B cell (primary cell): ENCODE results near the gene ENTREP3. TPM values are rescaled to one million over a fixed set of nuclear protein-coding genes. Genes with fewer than 3 reads are reported as not detected.
A peak's percentile ranks its signal among the peaks of the same experiment; 100 is the strongest.

Experiments
- ATAC-seq: fragments of 200-7000 bp; cut with Tn5 transposase; one replicate; pipeline ENCODE4 v1.10.0; 2021; ENCODE audit warnings: low read depth, mild to moderate bottlenecking, moderate number of reproducible peaks, moderate library complexity
- CTCF ChIA-PET: fragments of 350-600 bp; sonication (Branson Sonifier 250); formaldehyde crosslinking; loops from one replicate; lab custom pipeline; 2021; ENCODE audit warnings: antibody characterized with exemption, inconsistent platforms; lab: Charles Lee
- POLR2A ChIA-PET: fragments of 350-600 bp; sonication (Branson Sonifier 250); formaldehyde crosslinking; loops from one replicate; lab custom pipeline; 2021; ENCODE audit warnings: antibody characterized with exemption; lab: Charles Lee
- DNase-seq: peaks from one replicate; pipeline ENCODE4 v3.0.0; 2013
- H2AFZ ChIP-seq: 2 replicates; pipeline ENCODE4 v1.6.1; 2012; ENCODE audit warnings: mild to moderate bottlenecking, low read depth, low read length; ENCODE audit not compliant: insufficient read depth, poor library complexity, severe bottlenecking
- H3K27ac ChIP-seq, 2 donors: 1 replicate in 1 of 2; 2 replicates in 1 of 2; pipeline ENCODE4 v1.5.1; 2012 to 2013; ENCODE audit warnings: low read length in 2 of 2, mild to moderate bottlenecking in 2 of 2, moderate library complexity in 1 of 2
- H3K27me3 ChIP-seq, 4 experiments: fragments of 200-600 bp in 1 of 4; sonication (generic) in 1 of 4; replicated peaks in 1 of 4; 1 replicate in 2 of 4; 2 replicates in 2 of 4; pipeline versions ENCODE4 v1.6.1 to v1.7.0; 2013 to 2016; ENCODE audit warnings: low read length in 3 of 4, mild to moderate bottlenecking in 2 of 4, mixed read lengths in 1 of 4, moderate library complexity in 1 of 4; ENCODE audit not compliant: insufficient read depth in 4 of 4, control insufficient read depth in 3 of 4; ENCODE audit errors: control extremely low read depth in 1 of 4
- H3K36me3 ChIP-seq, 2 experiments: replicated peaks in 1 of 2; 1 replicate in 1 of 2; 2 replicates in 1 of 2; pipeline versions ENCODE4 v1.6.1 to v1.7.1; 2013; ENCODE audit warnings: low read length in 1 of 2; ENCODE audit not compliant: insufficient read depth in 2 of 2, control insufficient read depth in 1 of 2; ENCODE audit errors: control extremely low read depth in 1 of 2, extremely low read depth in 1 of 2
- H3K4me1 ChIP-seq, 2 donors: fragments of 200-600 bp in 1 of 2; sonication (generic) in 1 of 2; 1 replicate in 1 of 2; 2 replicates in 1 of 2; pipeline versions ENCODE4 v1.5.1 to v1.6.1; 2013 to 2017; ENCODE audit warnings: low read length in 2 of 2; ENCODE audit not compliant: control insufficient read depth in 2 of 2, insufficient read depth in 2 of 2
- H3K4me2 ChIP-seq: replicated peaks from 2 replicates; pipeline ENCODE3; 2012; ENCODE audit warnings: mild to moderate bottlenecking, low read depth, low read length; ENCODE audit not compliant: poor library complexity, severe bottlenecking
- H3K4me3 ChIP-seq, 5 experiments: fragments of 200-600 bp in 1 of 5; sonication (generic) in 1 of 5; 1 replicate in 3 of 5; 2 replicates in 2 of 5; pipeline versions ENCODE4 v1.5.1 to v1.7.0; 2011 to 2016; ENCODE audit warnings: low read length in 4 of 5, mild to moderate bottlenecking in 4 of 5, low read depth in 2 of 5, control low read depth in 1 of 5, moderate library complexity in 1 of 5; ENCODE audit not compliant: insufficient read depth in 1 of 5; ENCODE audit errors: control extremely low read depth in 1 of 5, extremely low read depth in 1 of 5
- H3K79me2 ChIP-seq: fragments of 200-600 bp; sonication (generic); one replicate; pipeline ENCODE4 v1.6.0; 2016; ENCODE audit warnings: low read length; ENCODE audit not compliant: control insufficient read depth, insufficient read depth
- H3K9ac ChIP-seq: fragments of 200-600 bp; sonication (generic); 2 replicates; pipeline ENCODE4 v1.6.1; 2017; ENCODE audit warnings: mild to moderate bottlenecking, low read length, moderate library complexity
- H3K9me3 ChIP-seq, 3 donors: one replicate each; pipeline versions ENCODE4 v1.6.1 to v1.7.1; 2013; ENCODE audit warnings: low read length in 2 of 3; ENCODE audit not compliant: control insufficient read depth in 2 of 3, insufficient read depth in 1 of 3; ENCODE audit errors: control extremely low read depth in 1 of 3
- H4K20me1 ChIP-seq: 2 replicates; pipeline ENCODE4 v1.6.0; 2012; ENCODE audit warnings: mild to moderate bottlenecking, low read length; ENCODE audit not compliant: insufficient read depth, control insufficient read depth, poor library complexity, severe bottlenecking
- H3K27ac Mint-ChIP-seq: one replicate; pipeline ENCODE4 v1.8.0; 2021; ENCODE audit warnings: mixed read lengths
- H3K27me3 Mint-ChIP-seq: one replicate; pipeline ENCODE4 v1.8.0; 2021; ENCODE audit warnings: mixed read lengths
- H3K4me1 Mint-ChIP-seq: one replicate; pipeline ENCODE4 v1.8.0; 2021; ENCODE audit warnings: mixed read lengths
- H3K4me3 Mint-ChIP-seq: one replicate; pipeline ENCODE4 v1.8.0; 2021; ENCODE audit warnings: mixed read lengths
- H3K9me3 Mint-ChIP-seq: one replicate; pipeline ENCODE4 v1.8.0; 2022; ENCODE audit warnings: mixed read lengths; ENCODE audit not compliant: insufficient read depth
- CTCF ChIP-seq: fragments of 200-600 bp; IDR thresholded peaks from one replicate; pipeline ENCODE4 v1.8.0; 2022; ENCODE audit warnings: antibody characterized with exemption, mild to moderate bottlenecking
- EZH2 ChIP-seq: IDR thresholded peaks from 2 replicates; pipeline ENCODE4 v1.6.1; 2012; ENCODE audit warnings: borderline replicate concordance, low read depth, mild to moderate bottlenecking, moderate library complexity, low read length; ENCODE audit not compliant: insufficient read depth, poor library complexity, severe bottlenecking
- WGBS: methylation state at CpG from one replicate; pipeline ENCODE4 v1.1.5; 2013; ENCODE audit warnings: missing lambda C conversion rate; ENCODE audit not compliant: insufficient coverage; 5-methylcytosine and 5-hydroxymethylcytosine counted together
- intact Hi-C: fragments of 100-400 bp; cut with micrococcal nuclease; formaldehyde crosslinking; loops from one replicate; pipeline ENCODE4 v1.10.0; 2022
- polyA plus RNA-seq: library from polyadenylated mRNA; depleted of rRNA; stranded (reverse); fragments of >200 nt; gene quantifications from 2 replicates; pipeline ENCODE4 v1.2.3, GENCODE V29; 2012
- total RNA-seq, 2 donors: library from RNA; stranded (reverse); fragments of 120-200 nt in 1 of 2; gene quantifications; 1 replicate in 1 of 2; 2 replicates in 1 of 2; pipeline versions ENCODE4 v1.2.3 to v1.2.4, GENCODE V29; 2013 to 2022

Gene ENTREP3
- total and polyA plus RNA-seq, 2 donors (not counting 1 experiment from before 2014, with no cell fraction given), result 7.6 to 15.2 TPM

- no peaks in the 10 kb centered on the region for H3K9me3 Mint-ChIP-seq
- H3K27me3 ChIP-seq, result no peaks in the 10 kb centered on the region
- no peaks in the 10 kb centered on the region for H3K79me2 ChIP-seq
- H3K4me1 Mint-ChIP-seq, result peaks cover 22% of the 10 kb centered on the region
- DNase-seq (peak; percentile 20), ATAC-seq (no peak)
- no peak overlapping the region for H3K4me3 Mint-ChIP-seq
- H3K9ac ChIP-seq, result no peak overlapping the region
- no peak overlapping the region for H3K27ac Mint-ChIP-seq
- no peak overlapping the region for H3K4me3 ChIP-seq
- H2AFZ ChIP-seq, result no peak overlapping the region
- ChIA-PET CTCF (interaction anchor here (1.9 to 8.7 kb wide), 5 partner anchors 12 to 55 kb away, joined by 7 to 189 read pairs (median 46); no protein-coding TSS in a partner anchor), POLR2A (no interaction called here)
- H3K4me1 ChIP-seq, result peaks cover 21 to 26% of the 10 kb centered on the region in 2 donors
- no peaks in the 10 kb centered on the region for H3K27me3 Mint-ChIP-seq
- H3K9me3 ChIP-seq, result no peaks in the 10 kb centered on the region
- no peak overlapping the region for H3K27ac ChIP-seq
- intact Hi-C loops, result loop anchor here (5.0 kb wide), 1 partner anchor 386 kb away; no protein-coding TSS in a partner anchor
- no peaks in the 10 kb centered on the region for H4K20me1 ChIP-seq
- no peak overlapping the region for H3K4me2 ChIP-seq
- no peaks in the 10 kb centered on the region for H3K36me3 ChIP-seq
- 76% methylated on average over 6 of the region's 9 CpGs for WGBS
- TF ChIP-seq CTCF, result no peak
- no peak for TF ChIP-seq EZH2
Observed at GRCh38 chr1:155205969-155206593, 49.2 kb downstream of the ENTREP3 start.

GRCh38 chr1:155205035-155205434 is 50.2 kb downstream of the ENTREP3 start:
- ATAC-seq (no peak), DNase-seq (peak; percentile 20)
- Histone ChIP-seq H3K36me3 (no peaks in the 10 kb centered on the region), H3K79me2 (no peaks in the 10 kb centered on the region), H3K4me1 (peaks cover 21 to 26% of the 10 kb centered on the region in 2 donors), H3K27me3 (no peaks in the 10 kb centered on the region), H3K9me3 (no peaks in the 10 kb centered on the region), H4K20me1 (no peaks in the 10 kb centered on the region), H2AFZ (no peak overlapping the region), H3K4me3 (no peak overlapping the region), H3K9ac (no peak overlapping the region), H3K27ac (no peak overlapping the region), H3K4me2 (no peak overlapping the region)
- Mint-ChIP-seq H3K27ac (no peak overlapping the region), H3K9me3 (no peaks in the 10 kb centered on the region), H3K4me1 (peaks cover 21% of the 10 kb centered on the region), H3K27me3 (no peaks in the 10 kb centered on the region), H3K4me3 (no peak overlapping the region)
- 97% methylated on average over 13 of the region's 14 CpGs for WGBS
- POLR2A ChIA-PET, result no interaction called here
- TF ChIP-seq CTCF, result no peak
- no peak for TF ChIP-seq EZH2
- intact Hi-C loops, result loop anchor here (5.0 kb wide), 1 partner anchor 387 kb away; no protein-coding TSS in a partner anchor
- CTCF ChIA-PET, result interaction anchor here (0.9 to 8.7 kb wide), 4 partner anchors 10 to 30 kb away, joined by 3 to 189 read pairs (median 28); no protein-coding TSS in a partner anchor
